HEK293 (cell line): ENCODE measurements around the gene NFKBIL1.

Experiments used
- CTCF ChIA-PET: fragments of 350-600 bp; formaldehyde crosslinking; extraction: SDS; loops from one replicate; lab custom pipeline; 2021; ENCODE audit warnings: antibody characterized with exemption; lab: Yijun Ruan, JAX
- POLR2A ChIA-PET: fragments of 300-600 bp; formaldehyde crosslinking; extraction: SDS; loops from one replicate; lab custom pipeline; 2020; ENCODE audit warnings: antibody characterized with exemption, inconsistent platforms; lab: Yijun Ruan, JAX
- H3K27ac ChIP-seq: fragments of 200-500 bp; sonication (Bioruptor generic); 2 replicates; pipeline ENCODE4 v1.5.1; 2014; ENCODE audit warnings: low read depth, low read length, control low read depth, inconsistent platforms; ENCODE audit errors: extremely low read depth
- H3K36me3 ChIP-seq, 2 experiments: fragments of 200-500 bp in 1 of 2; sonication (Bioruptor generic) in 1 of 2; 1 replicate in 1 of 2; 2 replicates in 1 of 2; pipeline ENCODE4 v1.5.1; 2014 to 2017; ENCODE audit warnings: inconsistent platforms in 2 of 2, low read length in 2 of 2; ENCODE audit not compliant: control insufficient read depth in 2 of 2, insufficient read depth in 1 of 2
- H3K4me1 ChIP-seq: fragments of 200-500 bp; sonication (Bioruptor generic); 2 replicates; pipeline ENCODE4 v1.5.1; 2014; ENCODE audit warnings: mild to moderate bottlenecking, low read length, inconsistent platforms; ENCODE audit not compliant: control insufficient read depth, insufficient read depth
- H3K4me3 ChIP-seq: 2 replicates; pipeline ENCODE4 v1.5.1; 2011; ENCODE audit warnings: low read depth, mild to moderate bottlenecking, control low read depth, low read length, moderate library complexity
- H3K9me3 ChIP-seq: fragments of 200-500 bp; sonication (Bioruptor generic); 2 replicates; pipeline ENCODE4 v1.5.1; 2014; ENCODE audit warnings: low read depth, low read length, inconsistent platforms; ENCODE audit not compliant: control insufficient read depth, insufficient read depth
- OSR2 ChIP-seq: fragments of 450-650 bp; formaldehyde crosslinking; IDR thresholded peaks from 2 replicates; pipeline ENCODE4 v1.5.1; 2016; ENCODE audit warnings: missing biosample characterization, missing genetic modification characterization
- REPIN1 ChIP-seq: fragments of 450-650 bp; formaldehyde crosslinking; IDR thresholded peaks from 2 replicates; pipeline ENCODE4 v1.5.1; 2017; ENCODE audit warnings: missing biosample characterization, missing genetic modification characterization, low read depth
- ZEB2 ChIP-seq: fragments of 450-650 bp; formaldehyde crosslinking; IDR thresholded peaks from 2 replicates; pipeline ENCODE4 v1.5.1; 2016; ENCODE audit warnings: missing biosample characterization, missing genetic modification characterization
- ZNF174 ChIP-seq: fragments of 450-650 bp; formaldehyde crosslinking; IDR thresholded peaks from 2 replicates; pipeline ENCODE4 v1.5.0; 2017; ENCODE audit warnings: missing biosample characterization, mild to moderate bottlenecking, missing genetic modification characterization
- ZNF335 ChIP-seq: fragments of 450-650 bp; formaldehyde crosslinking; conservative IDR thresholded peaks from 2 replicates; pipeline ENCODE4 v1.5.1; 2016; ENCODE audit warnings: missing biosample characterization, missing genetic modification characterization
- ZNF341 ChIP-seq: fragments of 450-650 bp; formaldehyde crosslinking; IDR thresholded peaks from 2 replicates; pipeline ENCODE4; 2016; ENCODE audit warnings: low read depth, missing biosample characterization, missing genetic modification characterization
- ZNF423 ChIP-seq: fragments of 450-650 bp; formaldehyde crosslinking; IDR thresholded peaks from 2 replicates; pipeline ENCODE4 v1.5.1; 2016; ENCODE audit warnings: missing biosample characterization, missing genetic modification characterization
- ZNF510 ChIP-seq: fragments of 450-650 bp; formaldehyde crosslinking; IDR thresholded peaks from 2 replicates; pipeline ENCODE4 v1.5.1; 2018; ENCODE audit warnings: mild to moderate bottlenecking, missing genetic modification characterization, missing biosample characterization; ENCODE audit not compliant: insufficient replicate concordance
- ZNF629 ChIP-seq: fragments of 450-650 bp; formaldehyde crosslinking; IDR thresholded peaks from 2 replicates; pipeline ENCODE4 v1.5.1; 2017; ENCODE audit warnings: missing biosample characterization, missing genetic modification characterization
- ZXDB ChIP-seq: fragments of 450-650 bp; formaldehyde crosslinking; IDR thresholded peaks from 2 replicates; pipeline ENCODE4 v1.5.1; 2016; ENCODE audit warnings: missing biosample characterization, missing genetic modification characterization
- TF ChIP-seq, protein P1 (sequence below): fragments of 450-650 bp; formaldehyde crosslinking; IDR thresholded peaks from 2 replicates; pipeline ENCODE4 v1.5.1; 2016; ENCODE audit warnings: missing biosample characterization, missing genetic modification characterization
- TF ChIP-seq, protein P2 (sequence below): fragments of 450-650 bp; formaldehyde crosslinking; IDR thresholded peaks from 2 replicates; pipeline ENCODE4 v1.5.1; 2016; ENCODE audit warnings: missing biosample characterization, missing genetic modification characterization
- TF ChIP-seq, protein P3 (sequence below): fragments of 450-650 bp; formaldehyde crosslinking; IDR thresholded peaks from 2 replicates; pipeline ENCODE4 v1.5.1; 2016; ENCODE audit warnings: missing biosample characterization, missing genetic modification characterization, low read depth
- TF ChIP-seq, protein P4 (sequence below): fragments of 450-650 bp; formaldehyde crosslinking; IDR thresholded peaks from 2 replicates; pipeline ENCODE4 v1.5.1; 2016; ENCODE audit warnings: missing biosample characterization, missing genetic modification characterization
- TF ChIP-seq, protein P5 (sequence below): fragments of 450-650 bp; formaldehyde crosslinking; IDR thresholded peaks from 2 replicates; pipeline ENCODE4 v1.5.1; 2016; ENCODE audit warnings: missing biosample characterization, missing genetic modification characterization
- TF ChIP-seq, protein P6 (sequence below): fragments of 450-650 bp; formaldehyde crosslinking; IDR thresholded peaks from 2 replicates; pipeline ENCODE4 v1.5.1; 2016; ENCODE audit warnings: missing biosample characterization, missing genetic modification characterization
- TF ChIP-seq, protein P7 (sequence below): fragments of 450-650 bp; formaldehyde crosslinking; IDR thresholded peaks from 2 replicates; pipeline ENCODE4 v1.5.1; 2016; ENCODE audit warnings: missing biosample characterization, missing genetic modification characterization

Gene NFKBIL1

DNA sequence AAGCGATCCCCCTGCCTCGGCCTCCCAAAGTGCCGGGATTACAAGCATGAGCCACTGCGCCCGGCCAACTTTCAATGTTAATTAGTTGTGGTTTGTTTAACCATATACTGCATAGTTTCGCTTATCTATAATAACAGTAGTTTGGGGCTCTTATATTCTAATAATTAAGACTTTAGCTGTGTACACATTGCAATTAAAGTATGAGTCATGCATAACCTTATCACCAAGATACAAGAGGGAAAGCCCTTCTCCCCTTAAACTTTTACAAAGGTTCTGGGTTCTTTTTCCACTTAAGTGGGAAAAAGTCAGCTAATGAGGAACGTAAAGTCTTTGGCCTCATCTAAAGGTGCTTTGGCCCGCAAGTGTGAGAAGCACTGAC lies 21.9 kb upstream of the NFKBIL1 start (continued):
- no peak for TF ChIP-seq ZNF510
- peak; percentile 71 for TF ChIP-seq OSR2 (tag by site-specific recombination)
- TF ChIP-seq, protein P1, sequence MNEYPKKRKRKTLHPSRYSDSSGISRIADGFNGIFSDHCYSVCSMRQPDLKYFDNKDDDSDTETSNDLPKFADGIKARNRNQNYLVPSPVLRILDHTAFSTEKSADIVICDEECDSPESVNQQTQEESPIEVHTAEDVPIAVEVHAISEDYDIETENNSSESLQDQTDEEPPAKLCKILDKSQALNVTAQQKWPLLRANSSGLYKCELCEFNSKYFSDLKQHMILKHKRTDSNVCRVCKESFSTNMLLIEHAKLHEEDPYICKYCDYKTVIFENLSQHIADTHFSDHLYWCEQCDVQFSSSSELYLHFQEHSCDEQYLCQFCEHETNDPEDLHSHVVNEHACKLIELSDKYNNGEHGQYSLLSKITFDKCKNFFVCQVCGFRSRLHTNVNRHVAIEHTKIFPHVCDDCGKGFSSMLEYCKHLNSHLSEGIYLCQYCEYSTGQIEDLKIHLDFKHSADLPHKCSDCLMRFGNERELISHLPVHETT, result no peak
- TF ChIP-seq, protein P2, sequence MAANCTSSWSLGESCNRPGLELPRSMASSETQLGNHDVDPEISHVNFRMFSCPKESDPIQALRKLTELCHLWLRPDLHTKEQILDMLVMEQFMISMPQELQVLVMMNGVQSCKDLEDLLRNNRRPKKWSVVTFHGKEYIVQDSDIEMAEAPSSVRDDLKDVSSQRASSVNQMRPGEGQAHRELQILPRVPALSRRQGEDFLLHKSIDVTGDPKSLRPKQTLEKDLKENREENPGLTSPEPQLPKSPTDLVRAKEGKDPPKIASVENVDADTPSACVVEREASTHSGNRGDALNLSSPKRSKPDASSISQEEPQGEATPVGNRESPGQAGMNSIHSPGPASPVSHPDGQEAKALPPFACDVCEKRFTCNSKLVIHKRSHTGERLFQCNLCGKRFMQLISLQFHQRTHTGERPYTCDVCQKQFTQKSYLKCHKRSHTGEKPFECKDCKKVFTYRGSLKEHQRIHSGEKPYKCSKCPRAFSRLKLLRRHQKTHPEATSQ (tag by site-specific recombination), result no peak
- TF ChIP-seq ZNF174, result no peak
- peak; percentile 46; the same call in 1 of the 2 replicates for TF ChIP-seq ZNF629 (tag by site-specific recombination)
- TF ChIP-seq ZXDB (tag by site-specific recombination), result no peak
- no peak for TF ChIP-seq REPIN1 (tag by site-specific recombination)
- TF ChIP-seq, protein P3, sequence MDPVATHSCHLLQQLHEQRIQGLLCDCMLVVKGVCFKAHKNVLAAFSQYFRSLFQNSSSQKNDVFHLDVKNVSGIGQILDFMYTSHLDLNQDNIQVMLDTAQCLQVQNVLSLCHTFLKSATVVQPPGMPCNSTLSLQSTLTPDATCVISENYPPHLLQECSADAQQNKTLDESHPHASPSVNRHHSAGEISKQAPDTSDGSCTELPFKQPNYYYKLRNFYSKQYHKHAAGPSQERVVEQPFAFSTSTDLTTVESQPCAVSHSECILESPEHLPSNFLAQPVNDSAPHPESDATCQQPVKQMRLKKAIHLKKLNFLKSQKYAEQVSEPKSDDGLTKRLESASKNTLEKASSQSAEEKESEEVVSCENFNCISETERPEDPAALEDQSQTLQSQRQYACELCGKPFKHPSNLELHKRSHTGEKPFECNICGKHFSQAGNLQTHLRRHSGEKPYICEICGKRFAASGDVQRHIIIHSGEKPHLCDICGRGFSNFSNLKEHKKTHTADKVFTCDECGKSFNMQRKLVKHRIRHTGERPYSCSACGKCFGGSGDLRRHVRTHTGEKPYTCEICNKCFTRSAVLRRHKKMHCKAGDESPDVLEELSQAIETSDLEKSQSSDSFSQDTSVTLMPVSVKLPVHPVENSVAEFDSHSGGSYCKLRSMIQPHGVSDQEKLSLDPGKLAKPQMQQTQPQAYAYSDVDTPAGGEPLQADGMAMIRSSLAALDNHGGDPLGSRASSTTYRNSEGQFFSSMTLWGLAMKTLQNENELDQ (tag by site-specific recombination), result no peak
- TF ChIP-seq, protein P4, sequence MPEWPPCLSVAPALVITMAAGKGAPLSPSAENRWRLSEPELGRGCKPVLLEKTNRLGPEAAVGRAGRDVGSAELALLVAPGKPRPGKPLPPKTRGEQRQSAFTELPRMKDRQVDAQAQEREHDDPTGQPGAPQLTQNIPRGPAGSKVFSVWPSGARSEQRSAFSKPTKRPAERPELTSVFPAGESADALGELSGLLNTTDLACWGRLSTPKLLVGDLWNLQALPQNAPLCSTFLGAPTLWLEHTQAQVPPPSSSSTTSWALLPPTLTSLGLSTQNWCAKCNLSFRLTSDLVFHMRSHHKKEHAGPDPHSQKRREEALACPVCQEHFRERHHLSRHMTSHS (tag by site-specific recombination), result no peak
- TF ChIP-seq, protein P5, sequence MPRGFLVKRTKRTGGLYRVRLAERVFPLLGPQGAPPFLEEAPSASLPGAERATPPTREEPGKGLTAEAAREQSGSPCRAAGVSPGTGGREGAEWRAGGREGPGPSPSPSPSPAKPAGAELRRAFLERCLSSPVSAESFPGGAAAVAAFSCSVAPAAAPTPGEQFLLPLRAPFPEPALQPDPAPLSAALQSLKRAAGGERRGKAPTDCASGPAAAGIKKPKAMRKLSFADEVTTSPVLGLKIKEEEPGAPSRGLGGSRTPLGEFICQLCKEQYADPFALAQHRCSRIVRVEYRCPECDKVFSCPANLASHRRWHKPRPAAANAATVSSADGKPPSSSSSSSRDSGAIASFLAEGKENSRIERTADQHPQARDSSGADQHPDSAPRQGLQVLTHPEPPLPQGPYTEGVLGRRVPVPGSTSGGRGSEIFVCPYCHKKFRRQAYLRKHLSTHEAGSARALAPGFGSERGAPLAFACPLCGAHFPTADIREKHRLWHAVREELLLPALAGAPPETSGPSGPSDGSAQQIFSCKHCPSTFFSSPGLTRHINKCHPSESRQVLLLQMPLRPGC (tag by site-specific recombination), result no peak
- TF ChIP-seq ZNF423 (tag by site-specific recombination), result no peak
- TF ChIP-seq, protein P6, sequence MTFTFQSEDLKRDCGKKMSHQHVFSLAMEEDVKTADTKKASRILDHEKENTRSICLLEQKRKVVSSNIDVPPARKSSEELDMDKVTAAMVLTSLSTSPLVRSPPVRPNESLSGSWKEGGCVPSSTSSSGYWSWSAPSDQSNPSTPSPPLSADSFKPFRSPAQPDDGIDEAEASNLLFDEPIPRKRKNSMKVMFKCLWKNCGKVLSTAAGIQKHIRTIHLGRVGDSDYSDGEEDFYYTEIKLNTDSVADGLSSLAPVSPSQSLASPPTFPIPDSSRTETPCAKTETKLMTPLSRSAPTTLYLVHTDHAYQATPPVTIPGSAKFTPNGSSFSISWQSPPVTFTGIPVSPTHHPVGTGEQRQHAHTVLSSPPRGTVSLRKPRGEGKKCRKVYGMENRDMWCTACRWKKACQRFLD (tag by site-specific recombination), result no peak
- TF ChIP-seq ZNF341 (tag by site-specific recombination), result no peak

DNA sequence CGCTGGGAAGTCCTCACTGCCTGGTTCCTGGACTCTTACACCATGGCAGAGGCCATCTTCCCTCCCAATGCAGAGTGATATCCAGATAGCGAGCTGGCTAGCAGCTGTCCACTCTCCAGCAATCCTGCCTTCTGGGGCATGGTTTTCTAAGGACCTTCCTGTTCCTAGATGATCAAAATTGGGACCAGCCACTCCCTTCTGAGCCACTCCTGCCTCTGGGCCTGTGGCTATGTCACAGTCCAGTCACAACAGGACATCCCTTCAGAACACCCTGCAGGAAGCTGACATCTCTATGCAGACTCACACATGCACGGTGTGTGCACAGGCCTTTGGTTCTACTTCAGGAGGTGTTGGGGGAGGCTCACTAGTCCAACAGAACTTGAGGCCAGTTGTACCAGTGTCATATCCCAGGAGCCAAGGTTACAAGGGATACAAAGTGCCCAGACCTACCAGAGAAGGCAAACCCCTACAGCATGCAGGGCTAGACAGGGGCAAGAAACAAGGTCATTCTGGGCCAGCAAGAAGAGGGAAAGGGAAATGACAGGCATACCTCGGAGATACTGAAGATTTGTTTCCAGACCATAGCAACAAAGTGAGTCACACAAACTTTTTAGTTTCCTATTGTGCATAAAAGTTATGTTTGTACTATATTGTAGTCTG lies 21.3 kb upstream of the NFKBIL1 start:
- CTCF ChIA-PET, result interaction anchor here (0.6 kb wide), 1 partner anchor 21 kb away, joined by 6 read pairs; the partner anchor contains the start of gene NFKBIL1
- POLR2A ChIA-PET, result interaction anchor here (1.2 to 2.2 kb wide), 4 partner anchors 10 to 29 kb away, joined by 3 to 11 read pairs (median 6); partner anchors contain the start of genes DDX39B and MICB
- no peak overlapping the region for H3K27ac ChIP-seq
- TF ChIP-seq ZNF335 (tag by site-specific recombination) (no peak), ZEB2 (tag by site-specific recombination) (0 out of 2 replicates have a peak, but pooled peaks have one; percentile 1)
- TF ChIP-seq, protein P7, sequence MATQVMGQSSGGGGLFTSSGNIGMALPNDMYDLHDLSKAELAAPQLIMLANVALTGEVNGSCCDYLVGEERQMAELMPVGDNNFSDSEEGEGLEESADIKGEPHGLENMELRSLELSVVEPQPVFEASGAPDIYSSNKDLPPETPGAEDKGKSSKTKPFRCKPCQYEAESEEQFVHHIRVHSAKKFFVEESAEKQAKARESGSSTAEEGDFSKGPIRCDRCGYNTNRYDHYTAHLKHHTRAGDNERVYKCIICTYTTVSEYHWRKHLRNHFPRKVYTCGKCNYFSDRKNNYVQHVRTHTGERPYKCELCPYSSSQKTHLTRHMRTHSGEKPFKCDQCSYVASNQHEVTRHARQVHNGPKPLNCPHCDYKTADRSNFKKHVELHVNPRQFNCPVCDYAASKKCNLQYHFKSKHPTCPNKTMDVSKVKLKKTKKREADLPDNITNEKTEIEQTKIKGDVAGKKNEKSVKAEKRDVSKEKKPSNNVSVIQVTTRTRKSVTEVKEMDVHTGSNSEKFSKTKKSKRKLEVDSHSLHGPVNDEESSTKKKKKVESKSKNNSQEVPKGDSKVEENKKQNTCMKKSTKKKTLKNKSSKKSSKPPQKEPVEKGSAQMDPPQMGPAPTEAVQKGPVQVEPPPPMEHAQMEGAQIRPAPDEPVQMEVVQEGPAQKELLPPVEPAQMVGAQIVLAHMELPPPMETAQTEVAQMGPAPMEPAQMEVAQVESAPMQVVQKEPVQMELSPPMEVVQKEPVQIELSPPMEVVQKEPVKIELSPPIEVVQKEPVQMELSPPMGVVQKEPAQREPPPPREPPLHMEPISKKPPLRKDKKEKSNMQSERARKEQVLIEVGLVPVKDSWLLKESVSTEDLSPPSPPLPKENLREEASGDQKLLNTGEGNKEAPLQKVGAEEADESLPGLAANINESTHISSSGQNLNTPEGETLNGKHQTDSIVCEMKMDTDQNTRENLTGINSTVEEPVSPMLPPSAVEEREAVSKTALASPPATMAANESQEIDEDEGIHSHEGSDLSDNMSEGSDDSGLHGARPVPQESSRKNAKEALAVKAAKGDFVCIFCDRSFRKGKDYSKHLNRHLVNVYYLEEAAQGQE (tag by site-specific recombination), result peak; percentile 87
- TF ChIP-seq, all 188 proteins: peak for 2
- no peaks in the 10 kb centered on the region for H3K9me3 ChIP-seq
- peaks cover 3% of the 10 kb centered on the region for H3K4me1 ChIP-seq
- no peak overlapping the region for H3K4me3 ChIP-seq
- H3K36me3 ChIP-seq, result peaks cover 9 to 21% of the 10 kb centered on the region in 2 experiments
